ENCODE results near the gene ETS1.

ETS1 gene

GRCh38 chr11:128463979-128464378, 123.4 kb downstream of the ETS1 start:
- Histone ChIP-seq H3K36me3 (ENCODE audit: insufficient read depth, low read length) (peaks cover 99% of the 10 kb centered on the region), H4K20me1 (ENCODE audit: insufficient read depth, low read length) (no peaks in the 10 kb centered on the region)

GRCh38 chr11:128463371-128463829, 124.0 kb downstream of the ETS1 start:
- Histone ChIP-seq H3K27ac (ENCODE audit: low read depth, low read length, poor library complexity, severe bottlenecking) (peak overlapping the region; percentile 46), H3K36me3 (ENCODE audit: insufficient read depth, low read length) (peaks cover 97% of the 10 kb centered on the region), H3K9ac (ENCODE audit: low read length) (no peak overlapping the region), H3K79me2 (ENCODE audit: insufficient read depth, low read length) (0 out of 2 replicates have a peak, but pooled peaks cover 4% of the 10 kb centered on the region), H3K4me2 (ENCODE audit: low read length) (no peak overlapping the region), H3K9me2 (ENCODE audit: low read depth, low read length) (no peaks in the 10 kb centered on the region), H3F3A (ENCODE audit: insufficient read depth, low read length) (no peaks in the 10 kb centered on the region), H3K27me3 (ENCODE audit: insufficient read depth, low read length) (no peaks in the 10 kb centered on the region), H3K4me3 (ENCODE audit: low read depth, low read length, poor library complexity, severe bottlenecking) (no peak overlapping the region), H3K4me1 (ENCODE audit: insufficient read depth, low read length, severe bottlenecking) (peaks cover 48% of the 10 kb centered on the region), H2AFZ (ENCODE audit: low read length) (no peak overlapping the region), H3K9me3 (ENCODE audit: low read length) (no peaks in the 10 kb centered on the region), H4K20me1 (ENCODE audit: insufficient read depth, low read length) (no peaks in the 10 kb centered on the region)
- TF ChIP-seq EZH2 (IDR thresholded peaks at IDR 0.05; ENCODE audit: borderline replicate concordance, low read length) (no peak), CTCF (IDR thresholded peaks at IDR 0.05; ENCODE audit: low read length) (no peak)

More at GRCh38 chr11:128463979-128464378, 123.4 kb downstream of the ETS1 start:
- Histone ChIP-seq H2AFZ (ENCODE audit: low read length) (no peak overlapping the region), H3K9me2 (ENCODE audit: low read depth, low read length) (no peaks in the 10 kb centered on the region), H3K4me3 (ENCODE audit: low read depth, low read length, poor library complexity, severe bottlenecking) (no peak overlapping the region), H3K4me1 (ENCODE audit: insufficient read depth, low read length, severe bottlenecking) (peaks cover 53% of the 10 kb centered on the region), H3K4me2 (ENCODE audit: low read length) (no peak overlapping the region), H3K79me2 (ENCODE audit: insufficient read depth, low read length) (peaks cover 9% of the 10 kb centered on the region; the same call in 1 of the 2 replicates), H3K9ac (ENCODE audit: low read length) (no peak overlapping the region), H3K27ac (ENCODE audit: low read depth, low read length, poor library complexity, severe bottlenecking) (peak overlapping the region; percentile 46), H3K9me3 (ENCODE audit: low read length) (no peaks in the 10 kb centered on the region), H3K27me3 (ENCODE audit: insufficient read depth, low read length) (no peaks in the 10 kb centered on the region), H3F3A (ENCODE audit: insufficient read depth, low read length) (no peaks in the 10 kb centered on the region)
- TF ChIP-seq EZH2 (IDR thresholded peaks at IDR 0.05; ENCODE audit: borderline replicate concordance, low read length) (no peak), CTCF (IDR thresholded peaks at IDR 0.05; ENCODE audit: low read length) (no peak)

- Histone ChIP-seq H4K20me1 (ENCODE audit: insufficient read depth, low read length) (no peaks in the 10 kb centered on the region), H3K27ac (ENCODE audit: low read depth, low read length, poor library complexity, severe bottlenecking) (peak overlapping the region; percentile 46), H3K9me2 (ENCODE audit: low read depth, low read length) (no peaks in the 10 kb centered on the region), H3K36me3 (ENCODE audit: insufficient read depth, low read length) (peaks cover 97% of the 10 kb centered on the region), H3K4me1 (ENCODE audit: insufficient read depth, low read length, severe bottlenecking) (peaks cover 43% of the 10 kb centered on the region), H3K9me3 (ENCODE audit: low read length) (no peaks in the 10 kb centered on the region), H3K9ac (ENCODE audit: low read length) (no peak overlapping the region), H3K27me3 (ENCODE audit: insufficient read depth, low read length) (no peaks in the 10 kb centered on the region), H3K79me2 (ENCODE audit: insufficient read depth, low read length) (0 out of 2 replicates have a peak, but pooled peaks cover under 1% of the 10 kb centered on the region), H3K4me2 (ENCODE audit: low read length) (no peak overlapping the region), H2AFZ (ENCODE audit: low read length) (no peak overlapping the region), H3F3A (ENCODE audit: insufficient read depth, low read length) (peaks cover 1% of the 10 kb centered on the region; the same call in 1 of the 2 replicates), H3K4me3 (ENCODE audit: low read depth, low read length, poor library complexity, severe bottlenecking) (no peak overlapping the region)
- TF ChIP-seq EZH2 (IDR thresholded peaks at IDR 0.05; ENCODE audit: borderline replicate concordance, low read length) (no peak), CTCF (IDR thresholded peaks at IDR 0.05; ENCODE audit: low read length) (no peak)
Observed at GRCh38 chr11:128462922-128463321, 124.4 kb downstream of the ETS1 start.

All from OCI-LY1 (cell line).